Epidermal melanocyte (primary cell): ENCODE data around the gene ODF2.

Experiments used
- DNase-seq: peaks from one replicate; pipeline ENCODE4 v3.0.0; 2011; ENCODE audit warnings: low spot score; ENCODE audit not compliant: insufficient read length

ODF2 gene

GRCh38 chr9:128526720-128527119 lies 70.9 kb downstream of the ODF2 start:
- DNase-seq, result no peak

GRCh38 chr9:128528445-128529160 lies 72.8 kb downstream of the ODF2 start:
- no peak for DNase-seq

GRCh38 chr9:128529191-128529590 lies 73.4 kb downstream of the ODF2 start:
- DNase-seq, result no peak

GRCh38 chr9:128532581-128532980 lies 76.8 kb downstream of the ODF2 start:
- no peak for DNase-seq

GRCh38 chr9:128540634-128541360 lies 85.0 kb downstream of the ODF2 start:
- DNase-seq, result no peak

GRCh38 chr9:128546504-128546903 lies 90.7 kb downstream of the ODF2 start:
- DNase-seq, result no peak

GRCh38 chr9:128548876-128549275 lies 93.1 kb downstream of the ODF2 start:
- DNase-seq, result no peak

- no peak for DNase-seq
Observed at GRCh38 chr9:128550226-128550625, 94.4 kb downstream of the ODF2 start.
